ENCODE results near the gene SSBP4.

SSBP4 gene

GRCh38 chr19:18429717-18430416, 10.7 kb downstream of the SSBP4 start:
- H3K4me3 ChIP-seq (ENCODE audit: insufficient read depth, low read length, poor library complexity, severe bottlenecking), result no peak overlapping the region
- no peak overlapping the region for H3K27ac ChIP-seq (ENCODE audit: low read depth, low read length)
- no peaks in the 10 kb centered on the region for H3K36me3 ChIP-seq (ENCODE audit: low read length)
- no peak overlapping the region for H2AFZ ChIP-seq (ENCODE audit: low read depth, low read length, severe bottlenecking)
- no peaks in the 10 kb centered on the region for H3K9me2 ChIP-seq (replicated peaks; ENCODE audit: insufficient read depth, low read length)
- no peaks in the 10 kb centered on the region for H3K79me2 ChIP-seq (ENCODE audit: insufficient read depth, low read length)
- H3F3A ChIP-seq (ENCODE audit: insufficient read depth), result no peaks in the 10 kb centered on the region
- TF ChIP-seq EZH2phosphoT487 (conservative IDR thresholded peaks at IDR 0.05; ENCODE audit: low read length) (no peak), CTCF (IDR thresholded peaks at IDR 0.05; ENCODE audit: insufficient read depth, low read length, poor library complexity, severe bottlenecking) (no peak)
- no peak overlapping the region for H3K9ac ChIP-seq (ENCODE audit: low read length)
- H3K4me2 ChIP-seq (ENCODE audit: low read depth, low read length, poor library complexity, severe bottlenecking), result peak overlapping the region; percentile 52
- H3K27me3 ChIP-seq (ENCODE audit: low read length), result no peaks in the 10 kb centered on the region
- no peaks in the 10 kb centered on the region for H4K20me1 ChIP-seq (ENCODE audit: low read depth, low read length)
- H3K9me3 ChIP-seq (ENCODE audit: insufficient read depth, low read length), result no peaks in the 10 kb centered on the region

GRCh38 chr19:18430417-18431144, 11.4 kb downstream of the SSBP4 start:
- Histone ChIP-seq H3K27ac (ENCODE audit: low read depth, low read length) (no peak overlapping the region), H3F3A (ENCODE audit: insufficient read depth) (no peaks in the 10 kb centered on the region), H3K4me2 (ENCODE audit: low read depth, low read length, poor library complexity, severe bottlenecking) (no peak overlapping the region), H3K9me3 (ENCODE audit: insufficient read depth, low read length) (no peaks in the 10 kb centered on the region), H2AFZ (ENCODE audit: low read depth, low read length, severe bottlenecking) (no peak overlapping the region), H3K9ac (ENCODE audit: low read length) (no peak overlapping the region), H3K9me2 (replicated peaks; ENCODE audit: insufficient read depth, low read length) (no peaks in the 10 kb centered on the region), H3K27me3 (ENCODE audit: low read length) (no peaks in the 10 kb centered on the region), H3K36me3 (ENCODE audit: low read length) (no peaks in the 10 kb centered on the region), H3K4me3 (ENCODE audit: insufficient read depth, low read length, poor library complexity, severe bottlenecking) (no peak overlapping the region), H3K79me2 (ENCODE audit: insufficient read depth, low read length) (no peaks in the 10 kb centered on the region), H4K20me1 (ENCODE audit: low read depth, low read length) (no peaks in the 10 kb centered on the region)
- TF ChIP-seq EZH2phosphoT487 (conservative IDR thresholded peaks at IDR 0.05; ENCODE audit: low read length), result no peak
- TF ChIP-seq CTCF (IDR thresholded peaks at IDR 0.05; ENCODE audit: insufficient read depth, low read length, poor library complexity, severe bottlenecking), result no peak

GRCh38 chr19:18431351-18432197, 12.4 kb downstream of the SSBP4 start:
- Histone ChIP-seq H3K4me3 (ENCODE audit: insufficient read depth, low read length, poor library complexity, severe bottlenecking) (no peak overlapping the region), H3K4me2 (ENCODE audit: low read depth, low read length, poor library complexity, severe bottlenecking) (no peak overlapping the region), H3K9ac (ENCODE audit: low read length) (no peak overlapping the region), H3K27me3 (ENCODE audit: low read length) (no peaks in the 10 kb centered on the region), H3K27ac (ENCODE audit: low read depth, low read length) (no peak overlapping the region), H3K36me3 (ENCODE audit: low read length) (no peaks in the 10 kb centered on the region), H3F3A (ENCODE audit: insufficient read depth) (no peaks in the 10 kb centered on the region), H3K79me2 (ENCODE audit: insufficient read depth, low read length) (no peaks in the 10 kb centered on the region), H3K9me3 (ENCODE audit: insufficient read depth, low read length) (no peaks in the 10 kb centered on the region), H3K9me2 (replicated peaks; ENCODE audit: insufficient read depth, low read length) (no peaks in the 10 kb centered on the region), H2AFZ (ENCODE audit: low read depth, low read length, severe bottlenecking) (no peak overlapping the region), H4K20me1 (ENCODE audit: low read depth, low read length) (no peaks in the 10 kb centered on the region)
- TF ChIP-seq EZH2phosphoT487 (conservative IDR thresholded peaks at IDR 0.05; ENCODE audit: low read length) (no peak), CTCF (IDR thresholded peaks at IDR 0.05; ENCODE audit: insufficient read depth, low read length, poor library complexity, severe bottlenecking) (no peak)

All from SU-DHL-6 (cell line).